MV-4-11 (cell line): Measurements from ENCODE around the gene TCP11.

Experiments
- DNase-seq: peaks from one replicate; lab custom pipeline; 2025; lab: John Stamatoyannopoulos, UW

TCP11 gene

DNA sequence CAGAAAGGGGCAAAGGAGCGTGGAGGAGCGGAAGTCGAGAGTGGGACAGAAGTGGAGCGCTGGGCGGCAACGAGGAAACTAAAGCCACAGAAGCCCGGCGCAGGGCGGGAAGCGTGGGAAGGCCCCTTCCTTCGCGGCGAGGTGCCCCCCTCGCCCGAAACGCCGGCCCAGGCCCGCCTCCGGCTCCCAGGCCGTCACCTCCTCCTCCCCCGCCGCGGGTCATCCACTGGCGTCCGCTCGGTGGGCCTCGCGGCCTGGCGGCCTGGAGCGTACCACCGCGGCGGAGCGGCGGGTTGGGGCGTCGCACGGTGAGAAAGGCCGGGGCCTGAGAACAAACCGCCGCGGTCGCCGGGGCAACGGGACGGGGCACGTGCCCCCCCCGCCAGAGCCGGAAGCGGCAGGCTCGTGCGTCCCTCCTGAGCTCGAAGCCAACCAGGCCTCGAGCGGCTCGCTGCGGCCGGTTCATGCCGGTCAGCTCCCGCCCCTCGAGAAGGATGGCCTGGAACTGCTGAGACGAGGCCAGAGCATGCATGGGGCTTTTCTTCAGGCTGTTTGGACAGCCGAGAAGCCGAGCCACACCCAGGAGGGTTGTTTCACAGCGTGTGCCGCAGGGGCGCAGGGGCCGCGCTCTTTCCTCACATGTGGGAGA lies at the start of gene TCP11:
TSS of gene TCP11 (minus strand) at position 333 of the 649 bp plus-strand sequence. CDS start 469 bp downstream, outside the sequence.
- no peak for DNase-seq

DNA sequence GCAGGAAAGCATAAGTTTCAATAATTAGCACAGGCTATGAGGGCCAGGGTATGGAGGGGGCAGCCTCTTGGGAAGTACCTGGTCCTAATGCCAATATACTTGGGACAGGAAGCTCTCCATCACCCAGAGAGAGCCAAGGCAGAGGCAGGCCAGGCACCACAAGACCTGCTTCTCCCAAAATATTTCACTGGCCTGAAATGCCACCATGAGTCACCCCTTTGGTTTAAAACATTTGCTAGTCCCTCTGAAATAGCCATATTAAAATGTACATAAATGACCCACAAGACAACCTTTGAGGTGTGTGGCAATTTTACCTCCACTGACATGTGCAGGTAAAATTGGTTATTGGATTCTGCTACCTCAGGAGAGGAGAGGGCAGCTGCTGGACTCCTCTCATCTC lies 49.2 kb upstream of the TCP11 start:
- no peak for DNase-seq

DNA sequence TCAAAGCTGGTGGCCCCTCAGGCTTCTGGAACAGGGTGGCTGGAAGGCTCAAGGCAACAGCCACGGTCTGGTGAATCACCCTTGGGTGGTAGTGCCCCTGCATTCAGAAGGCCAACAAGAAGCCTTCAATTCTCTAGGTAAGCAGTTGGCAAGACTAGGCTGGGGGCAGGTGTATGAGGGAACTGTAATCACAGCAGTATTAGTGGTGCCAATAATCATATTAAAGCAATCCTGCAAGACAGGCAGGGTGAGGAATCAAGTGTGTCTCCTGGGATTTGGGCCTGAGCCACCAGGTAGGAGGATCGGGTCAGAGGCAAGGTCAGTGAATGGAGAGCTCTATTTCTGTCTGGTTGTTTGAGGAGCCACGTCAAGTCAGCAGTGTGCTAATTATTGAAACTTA lies 47.7 kb upstream of the TCP11 start:
- DNase-seq = no peak

GRCh38 chr6:35186571-35186970 lies 45.4 kb upstream of the TCP11 start:
- peak; percentile 33 for DNase-seq

DNA sequence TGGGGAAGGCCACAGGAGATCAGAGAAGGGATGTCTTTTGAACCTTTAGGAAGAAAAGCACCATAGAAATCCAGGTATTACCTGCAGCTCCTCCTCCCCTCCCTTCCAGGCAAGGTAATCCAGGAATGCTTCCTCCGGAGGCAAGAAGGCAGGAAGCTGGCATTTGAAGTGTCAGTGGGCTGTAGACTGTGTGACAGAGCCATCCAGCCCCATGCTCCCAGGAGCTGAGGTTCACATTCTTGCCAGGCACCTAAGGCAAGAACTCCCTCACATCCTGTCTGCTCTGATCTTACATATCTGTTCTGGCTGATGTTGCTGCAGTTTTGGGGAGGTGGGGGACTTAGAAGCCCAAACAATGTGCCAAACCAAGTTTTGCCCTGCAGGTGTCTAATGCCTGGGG lies 44.8 kb upstream of the TCP11 start:
- no peak for DNase-seq

- no peak for DNase-seq
Observed at GRCh38 chr6:35185302-35185681, 44.2 kb upstream of the TCP11 start.

GRCh38 chr6:35184580-35185301 lies 43.6 kb upstream of the TCP11 start:
- DNase-seq = no peak

GRCh38 chr6:35183935-35184334 lies 42.8 kb upstream of the TCP11 start:
- DNase-seq = no peak

DNA sequence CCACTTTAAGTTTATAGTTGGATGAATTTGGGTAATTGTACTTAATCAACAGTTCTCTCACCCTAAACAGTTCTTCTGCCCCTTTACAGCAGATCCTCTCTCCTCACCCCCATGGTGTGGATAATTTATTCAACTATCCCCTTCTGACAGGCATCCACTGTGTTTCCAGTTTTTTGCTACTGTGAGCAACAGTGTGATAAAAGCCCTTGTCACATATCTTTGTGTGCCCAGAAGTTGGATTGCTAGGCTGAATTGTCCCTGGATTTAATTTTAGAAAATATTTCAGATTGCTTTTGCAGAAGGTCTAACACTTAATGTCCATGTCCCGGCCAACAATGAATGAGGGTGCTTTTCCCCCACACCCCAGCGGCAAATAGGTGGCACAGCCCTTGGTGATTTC lies 42.1 kb upstream of the TCP11 start:
- DNase-seq = no peak

- DNase-seq = no peak
Observed at GRCh38 chr6:35181933-35182612, 40.9 kb upstream of the TCP11 start.

DNA sequence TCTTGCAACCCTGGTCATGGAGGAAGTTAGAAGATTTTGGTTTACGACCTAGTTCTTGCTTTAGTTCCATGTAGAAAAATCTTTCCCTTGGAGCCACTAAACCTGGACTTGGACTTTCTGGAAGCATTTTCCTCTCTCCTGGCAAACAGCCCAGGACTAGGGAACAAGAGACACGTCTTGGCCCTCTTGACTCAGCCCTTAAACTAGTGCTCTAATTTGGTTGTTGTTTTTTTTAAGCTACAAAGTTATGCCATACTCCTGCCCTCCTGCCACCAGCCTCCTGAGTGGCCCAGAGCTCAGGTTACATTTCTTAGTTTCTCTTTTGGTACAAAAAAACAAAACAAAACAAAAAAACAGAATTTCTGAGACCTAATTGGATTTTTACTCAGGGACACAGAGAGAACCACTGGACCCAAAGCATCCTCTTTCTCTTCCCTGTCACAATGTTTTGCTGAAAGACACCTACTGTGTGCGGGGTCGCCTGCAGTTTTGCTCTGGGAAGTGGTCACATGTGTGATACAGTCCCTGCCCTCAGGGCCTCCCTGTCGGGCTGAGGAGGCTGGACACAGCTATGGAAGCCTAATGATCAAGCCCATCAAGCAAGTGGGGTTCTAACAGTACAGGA lies 40.3 kb upstream of the TCP11 start:
- no peak for DNase-seq

DNA sequence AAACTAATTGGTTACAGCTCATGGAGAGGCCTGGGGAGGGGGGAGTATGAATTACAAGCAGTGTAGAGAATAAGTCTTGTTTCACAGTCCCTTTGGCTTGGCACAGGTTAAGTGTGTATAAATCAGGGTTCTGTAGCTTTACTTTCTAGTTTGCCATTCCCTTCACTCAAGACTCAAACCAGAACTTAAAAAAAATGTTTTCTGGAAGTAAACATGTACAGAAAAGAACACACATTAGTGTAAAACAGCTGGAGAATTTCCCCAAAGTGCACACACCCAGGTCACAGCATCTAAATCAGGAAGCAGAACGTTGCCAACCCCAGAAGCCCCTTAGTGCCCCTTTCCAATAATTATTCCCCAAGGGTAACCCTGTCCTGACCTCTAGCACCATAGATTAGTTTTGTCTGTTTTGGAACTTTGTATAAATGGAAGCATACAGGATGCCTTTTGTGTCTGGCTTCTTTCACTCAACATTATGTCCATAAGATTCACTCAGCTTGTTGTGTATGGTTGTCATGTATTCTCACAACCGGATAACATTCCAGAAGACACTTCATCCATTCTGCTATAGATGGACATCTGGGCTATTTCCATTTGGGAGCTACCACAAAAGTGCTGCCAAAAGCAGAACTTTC lies 38.9 kb upstream of the TCP11 start:
- no peak for DNase-seq

- no peak for DNase-seq
Observed at GRCh38 chr6:35178932-35179832, 38.0 kb upstream of the TCP11 start.

DNA sequence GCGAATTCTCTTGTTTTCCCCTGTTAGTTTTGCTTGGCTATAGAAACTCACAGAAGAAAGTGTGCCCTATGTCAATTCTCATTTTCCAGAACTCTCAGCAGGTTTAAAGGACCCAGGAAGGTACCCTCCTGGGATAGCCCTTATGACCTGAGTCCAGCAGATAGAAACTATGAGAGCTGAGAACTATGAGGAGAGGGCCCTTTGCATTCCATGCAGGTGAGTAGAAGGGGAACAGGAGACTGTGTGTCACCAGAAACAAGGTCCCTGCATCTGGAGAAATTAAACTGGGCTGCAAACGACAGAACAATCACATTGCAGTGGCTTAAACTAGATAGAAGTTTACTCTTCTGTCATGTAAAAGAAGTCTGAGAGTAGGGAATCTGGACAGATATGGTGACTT lies 36.9 kb upstream of the TCP11 start:
- DNase-seq = no peak

GRCh38 chr6:35177596-35177995 lies 36.5 kb upstream of the TCP11 start:
- no peak for DNase-seq

- no peak for DNase-seq
Observed at GRCh38 chr6:35177157-35177556, 36.0 kb upstream of the TCP11 start.

GRCh38 chr6:35176301-35177024 lies 35.3 kb upstream of the TCP11 start:
- no peak for DNase-seq

- DNase-seq = no peak
Observed at GRCh38 chr6:35174501-35174900, 33.4 kb upstream of the TCP11 start.

- no peak for DNase-seq
Observed at GRCh38 chr6:35174088-35174434, 32.9 kb upstream of the TCP11 start.

GRCh38 chr6:35173427-35174087 lies 32.4 kb upstream of the TCP11 start:
- DNase-seq = no peak
